Caco-2 (cell line): ENCODE results near the gene HLTF. TPM values are rescaled to one million over a fixed set of nuclear protein-coding genes. Genes with fewer than 3 reads are reported as not detected.

Experiments
- BruUV-seq: library from RNA; stranded (reverse); fragments of 400-500 nt; replicated peaks from 2 replicates; lab custom pipeline; 2021; lab: Mats Ljungman, UMichigan
- CTCF ChIA-PET: fragments of 300-600 bp; sonication (Branson Sonifier 250); formaldehyde crosslinking; loops from one replicate; lab custom pipeline; 2022; ENCODE audit warnings: antibody characterized with exemption; lab: Charles Lee
- POLR2A ChIA-PET: fragments of 300-600 bp; sonication (Branson Sonifier 250); formaldehyde crosslinking; loops from one replicate; lab custom pipeline; 2022; ENCODE audit warnings: antibody characterized with exemption; lab: Charles Lee
- DNase-seq, 2 experiments: peaks; one replicate each; pipeline versions ENCODE4 v3.0.0 to v3.0.0-alpha.2; 2020 to 2022
- H3K27me3 ChIP-seq: replicated peaks from 2 replicates; pipeline ENCODE4 v1.6.0; 2011; ENCODE audit warnings: low read length; ENCODE audit not compliant: control insufficient read depth, insufficient read depth
- H3K36me3 ChIP-seq: 2 replicates; pipeline ENCODE4 v1.5.1; 2011; ENCODE audit warnings: low read length; ENCODE audit not compliant: control insufficient read depth, insufficient read depth
- H3K4me1 ChIP-seq: fragments of 250-450 bp; sonication (Bioruptor Pico); 2 replicates; pipeline ENCODE4 v1.5.1; 2020; ENCODE audit warnings: mild to moderate bottlenecking
- H3K4me3 ChIP-seq: 2 replicates; pipeline ENCODE4 v1.5.1; 2011; ENCODE audit warnings: low read depth, mild to moderate bottlenecking, control low read depth, low read length
- H3K9me3 ChIP-seq: fragments of 250-450 bp; sonication (Bioruptor Pico); 2 replicates; pipeline ENCODE4 v1.5.1; 2020; ENCODE audit warnings: mild to moderate bottlenecking, moderate library complexity
- H3K27ac Mint-ChIP-seq: one replicate; pipeline ENCODE4 v1.8.0; 2022; ENCODE audit warnings: mixed read lengths; ENCODE audit not compliant: unreplicated experiment
- H3K27me3 Mint-ChIP-seq: one replicate; pipeline ENCODE4 v1.8.0; 2022; ENCODE audit warnings: mixed read lengths; ENCODE audit not compliant: insufficient read depth, unreplicated experiment
- H3K36me3 Mint-ChIP-seq: one replicate; pipeline ENCODE4 v1.8.0; 2022; ENCODE audit warnings: mild to moderate bottlenecking, mixed read lengths; ENCODE audit not compliant: insufficient read depth, unreplicated experiment
- H3K4me1 Mint-ChIP-seq: one replicate; pipeline ENCODE4 v1.8.0; 2022; ENCODE audit warnings: low read depth, mixed read lengths; ENCODE audit not compliant: unreplicated experiment
- H3K4me3 Mint-ChIP-seq: one replicate; pipeline ENCODE4 v1.8.0; 2022; ENCODE audit warnings: mild to moderate bottlenecking, moderate library complexity, mixed read lengths; ENCODE audit not compliant: unreplicated experiment
- H3K9me3 Mint-ChIP-seq: one replicate; pipeline ENCODE4 v1.8.0; 2022; ENCODE audit warnings: mixed read lengths; ENCODE audit not compliant: unreplicated experiment
- CTCF ChIP-seq, 2 experiments: fragments of 200-600 bp in 1 of 2; IDR thresholded peaks; 1 replicate in 1 of 2; 2 replicates in 1 of 2; pipeline versions ENCODE4 v1.5.1 to v1.8.0; 2011 to 2022; ENCODE audit warnings: antibody characterized with exemption in 1 of 2, control low read depth in 1 of 2, inconsistent platforms in 1 of 2, low read depth in 1 of 2, low read length in 1 of 2, mild to moderate bottlenecking in 1 of 2, moderate library complexity in 1 of 2; ENCODE audit not compliant: insufficient read depth in 1 of 2, severe bottlenecking in 1 of 2, unreplicated experiment in 1 of 2
- intact Hi-C: fragments of 100-400 bp; cut with micrococcal nuclease; formaldehyde crosslinking; loops from one replicate; pipeline ENCODE4 v1.10.0; 2022; ENCODE audit not compliant: unreplicated experiment
- total RNA-seq: library from RNA; stranded (reverse); gene quantifications from 2 replicates; pipeline ENCODE4 v1.2.3, GENCODE V29; 2022

Gene HLTF
- total RNA-seq, 1 experiment from 2014 or later = 53.0 TPM

- CTCF ChIA-PET = no interaction called here
- H3K27me3 Mint-ChIP-seq = no peaks in the 10 kb centered on the region
- BruUV-seq = no TSS peak
- intact Hi-C loops = no loop called here
- no peak for DNase-seq
- no peak overlapping the region for H3K4me3 Mint-ChIP-seq
- no peak overlapping the region for H3K27ac Mint-ChIP-seq
- Histone ChIP-seq H3K4me1 (no peaks in the 10 kb centered on the region), H3K9me3 (no peaks in the 10 kb centered on the region), H3K36me3 (no peaks in the 10 kb centered on the region; the same call in 1 of the 2 replicates), H3K4me3 (no peak overlapping the region), H3K27me3 (no peaks in the 10 kb centered on the region)
- peaks cover 4% of the 10 kb centered on the region for H3K36me3 Mint-ChIP-seq
- POLR2A ChIA-PET = no interaction called here
- no peak for TF ChIP-seq CTCF (IDR thresholded peaks at IDR 0.05; ENCODE audit: insufficient read depth in 1 of 2, low read depth in 1 of 2, low read length in 1 of 2, severe bottlenecking in 1 of 2, unreplicated experiment in 1 of 2)
- peaks cover 13% of the 10 kb centered on the region for H3K4me1 Mint-ChIP-seq
- no peaks in the 10 kb centered on the region for H3K9me3 Mint-ChIP-seq
Measured at GRCh38 chr3:149003653-149004305, 82.6 kb downstream of the HLTF start.

GRCh38 chr3:149001727-149002126, 84.6 kb downstream of the HLTF start:
- no peaks in the 10 kb centered on the region for H3K36me3 Mint-ChIP-seq
- intact Hi-C loops = no loop called here
- peaks cover 7% of the 10 kb centered on the region for H3K4me1 Mint-ChIP-seq
- no peaks in the 10 kb centered on the region for H3K9me3 ChIP-seq
- H3K4me1 ChIP-seq = no peaks in the 10 kb centered on the region
- H3K4me3 Mint-ChIP-seq = no peak overlapping the region
- H3K9me3 Mint-ChIP-seq = no peaks in the 10 kb centered on the region
- CTCF ChIA-PET = no interaction called here
- H3K27me3 Mint-ChIP-seq = no peaks in the 10 kb centered on the region
- BruUV-seq = no TSS peak
- H3K4me3 ChIP-seq = no peak overlapping the region
- no peak overlapping the region for H3K27ac Mint-ChIP-seq
- H3K27me3 ChIP-seq = no peaks in the 10 kb centered on the region
- POLR2A ChIA-PET = no interaction called here
- H3K36me3 ChIP-seq = no peaks in the 10 kb centered on the region; the same call in 1 of the 2 replicates
- DNase-seq = no peak
- TF ChIP-seq CTCF (IDR thresholded peaks at IDR 0.05; ENCODE audit: insufficient read depth in 1 of 2, low read depth in 1 of 2, low read length in 1 of 2, severe bottlenecking in 1 of 2, unreplicated experiment in 1 of 2) = no peak

- H3K4me1 ChIP-seq = no peaks in the 10 kb centered on the region
- no peak overlapping the region for H3K4me3 Mint-ChIP-seq
- DNase-seq = no peak
- no peak overlapping the region for H3K4me3 ChIP-seq
- no TSS peak for BruUV-seq
- H3K9me3 ChIP-seq = no peaks in the 10 kb centered on the region
- POLR2A ChIA-PET = no interaction called here
- no peaks in the 10 kb centered on the region for H3K27me3 ChIP-seq
- no peaks in the 10 kb centered on the region for H3K27me3 Mint-ChIP-seq
- H3K9me3 Mint-ChIP-seq = no peaks in the 10 kb centered on the region
- H3K36me3 Mint-ChIP-seq = no peaks in the 10 kb centered on the region
- no peak for TF ChIP-seq CTCF (IDR thresholded peaks at IDR 0.05; ENCODE audit: insufficient read depth in 1 of 2, low read depth in 1 of 2, low read length in 1 of 2, severe bottlenecking in 1 of 2, unreplicated experiment in 1 of 2)
- peaks cover 7% of the 10 kb centered on the region for H3K4me1 Mint-ChIP-seq
- CTCF ChIA-PET = no interaction called here
- no peak overlapping the region for H3K27ac Mint-ChIP-seq
- H3K36me3 ChIP-seq = no peaks in the 10 kb centered on the region; the same call in 1 of the 2 replicates
- intact Hi-C loops = no loop called here
Measured at GRCh38 chr3:149000206-149000745, 86.1 kb downstream of the HLTF start.
